RWPE1 (cell line): ENCODE results near the gene OASL.

Source experiments
- CTCF ChIA-PET: fragments of 350-600 bp; sonication (Branson Sonifier 250); formaldehyde crosslinking; extraction: SDS; loops from one replicate; lab custom pipeline; 2021; lab: Yijun Ruan, JAX
- POLR2A ChIA-PET: fragments of 400-600 bp; formaldehyde crosslinking; extraction: SDS; loops from one replicate; lab custom pipeline; 2020; ENCODE audit warnings: antibody characterized with exemption; ENCODE audit not compliant: low non-redundant PET; lab: Yijun Ruan, JAX
- DNase-seq: peaks from one replicate; pipeline ENCODE4 v3.0.0; 2012; ENCODE audit warnings: low spot score
- H3K27ac ChIP-seq: fragments of 450-650 bp; 2 replicates; pipeline ENCODE4 v1.5.1; 2017
- CTCF ChIP-seq: fragments of 450-650 bp; conservative IDR thresholded peaks from 2 replicates; pipeline ENCODE4 v1.5.1; 2017; ENCODE audit warnings: low read depth, mild to moderate bottlenecking

OASL gene

GRCh38 chr12:121036810-121037326 lies 2.2 kb downstream of the OASL start:
- POLR2A ChIA-PET, result no interaction called here
- DNase-seq, result peak; percentile 79
- CTCF ChIA-PET, result interaction anchor here (0.8 kb wide), 1 partner anchor 23 kb away, joined by 3 read pairs; no protein-coding TSS in a partner anchor
- no peak for TF ChIP-seq CTCF
- peak overlapping the region; percentile 13; the same call in 1 of the 2 replicates for H3K27ac ChIP-seq

- TF ChIP-seq CTCF, result no peak
- no peak for DNase-seq
- ChIA-PET CTCF (interaction anchor here (0.6 kb wide), 1 partner anchor 97 kb away, joined by 3 read pairs; no protein-coding TSS in a partner anchor), POLR2A (no interaction called here)
- peak overlapping the region; percentile 90 for H3K27ac ChIP-seq
These were observed 4.3 kb downstream of the OASL start for GRCh38 chr12:121034616-121035305.

- ChIA-PET CTCF (no interaction called here), POLR2A (no interaction called here)
- peak overlapping the region; percentile 90 for H3K27ac ChIP-seq
- no peak for TF ChIP-seq CTCF
- DNase-seq, result peak; percentile 78
These were observed 5.3 kb downstream of the OASL start for GRCh38 chr12:121033625-121034349.

GRCh38 chr12:121030576-121031212 lies 8.4 kb downstream of the OASL start:
- POLR2A ChIA-PET, result no interaction called here
- no peak overlapping the region for H3K27ac ChIP-seq
- no peak for DNase-seq
- CTCF ChIA-PET, result interaction anchor here (0.5 to 0.7 kb wide), 3 partner anchors 86 to 356 kb away, joined by 3 to 4 read pairs (median 3); no protein-coding TSS in a partner anchor
- no peak for TF ChIP-seq CTCF

GRCh38 chr12:121026274-121027045 lies 12.6 kb downstream of the OASL start:
- TF ChIP-seq CTCF, result no peak
- no peak overlapping the region for H3K27ac ChIP-seq
- no peak for DNase-seq
- ChIA-PET POLR2A (interaction anchor here (0.6 kb wide), 3 partner anchors 105 to 1305 kb away, joined by 3 to 5 read pairs (median 3); no protein-coding TSS in a partner anchor), CTCF (interaction anchor here (0.6 kb wide), 2 partner anchors 76 to 195 kb away, joined by 3 to 5 read pairs; no protein-coding TSS in a partner anchor)
